HG02852 (cell line): ENCODE results near the gene FAM25A.
A peak's percentile ranks its signal among the peaks of the same experiment; 100 is the strongest.
"Not testable (repeated sequence)": the region's sequence is repeated elsewhere in the genome, so short reads cannot be mapped to it uniquely, and the experiment has no call there.

ENCODE experiments used
- ATAC-seq: cut with Tn5 transposase; IDR thresholded peaks from one replicate; pipeline ENCODE4 v1.9.1; 2021; ENCODE audit warnings: mild to moderate bottlenecking, moderate library complexity; ENCODE audit not compliant: unreplicated experiment

FAM25A gene

GRCh38 chr10:87020056-87020455, at the start of gene FAM25A:
Gene FAM25A (plus strand): TSS chr10:87020294. CDS start chr10:87020325, 31 bp downstream.
- ATAC-seq, result not testable (repeated sequence)

GRCh38 chr10:86970982-86971231, 49.2 kb upstream of the FAM25A start:
- no peak for ATAC-seq

GRCh38 chr10:86971232-86971991, 48.7 kb upstream of the FAM25A start:
- peak; percentile 74 for ATAC-seq

- ATAC-seq, result no peak
Observed at GRCh38 chr10:86972613-86973380, 47.3 kb upstream of the FAM25A start.

GRCh38 chr10:86974484-86974883, 45.6 kb upstream of the FAM25A start:
- ATAC-seq, result no peak

GRCh38 chr10:86976362-86977056, 43.6 kb upstream of the FAM25A start:
- ATAC-seq, result no peak

GRCh38 chr10:86978457-86978856, 41.6 kb upstream of the FAM25A start:
- ATAC-seq, result not testable (repeated sequence)

- no peak for ATAC-seq
Observed at GRCh38 chr10:86979296-86979818, 40.7 kb upstream of the FAM25A start.

- no peak for ATAC-seq
Observed at GRCh38 chr10:86979977-86980448, 40.1 kb upstream of the FAM25A start.

GRCh38 chr10:86981020-86981419, 39.1 kb upstream of the FAM25A start:
- ATAC-seq, result not testable (repeated sequence)

GRCh38 chr10:86981716-86982115, 38.4 kb upstream of the FAM25A start:
- no peak for ATAC-seq

GRCh38 chr10:86984498-86984897, 35.6 kb upstream of the FAM25A start:
- ATAC-seq, result not testable (repeated sequence)

- no peak for ATAC-seq
Observed at GRCh38 chr10:86988520-86988919, 31.6 kb upstream of the FAM25A start.

- not testable (repeated sequence) for ATAC-seq
Observed at GRCh38 chr10:86991362-86991761, 28.7 kb upstream of the FAM25A start.

GRCh38 chr10:86992456-86992855, 27.6 kb upstream of the FAM25A start:
- ATAC-seq, result no peak

- no peak for ATAC-seq
Observed at GRCh38 chr10:86992929-86993328, 27.2 kb upstream of the FAM25A start.

GRCh38 chr10:86999802-87000403, 20.2 kb upstream of the FAM25A start:
- ATAC-seq, result not testable (repeated sequence)

GRCh38 chr10:87000491-87000890, 19.6 kb upstream of the FAM25A start:
- ATAC-seq, result no peak

GRCh38 chr10:87007124-87007523, 13.0 kb upstream of the FAM25A start:
- ATAC-seq, result not testable (repeated sequence)

GRCh38 chr10:87007674-87008073, 12.4 kb upstream of the FAM25A start:
- not testable (repeated sequence) for ATAC-seq

- ATAC-seq, result not testable (repeated sequence)
Observed at GRCh38 chr10:87008303-87008702, 11.8 kb upstream of the FAM25A start.
